ENCODE results near the gene SLC13A4. TPM values are rescaled to one million over a fixed set of nuclear protein-coding genes. Genes with fewer than 3 reads are reported as not detected.

The SLC13A4 gene
- total and polyA plus RNA-seq, 2 donors (not counting 1 experiment from before 2014, with no cell fraction given), result 0.32 to 0.50 TPM

DNA sequence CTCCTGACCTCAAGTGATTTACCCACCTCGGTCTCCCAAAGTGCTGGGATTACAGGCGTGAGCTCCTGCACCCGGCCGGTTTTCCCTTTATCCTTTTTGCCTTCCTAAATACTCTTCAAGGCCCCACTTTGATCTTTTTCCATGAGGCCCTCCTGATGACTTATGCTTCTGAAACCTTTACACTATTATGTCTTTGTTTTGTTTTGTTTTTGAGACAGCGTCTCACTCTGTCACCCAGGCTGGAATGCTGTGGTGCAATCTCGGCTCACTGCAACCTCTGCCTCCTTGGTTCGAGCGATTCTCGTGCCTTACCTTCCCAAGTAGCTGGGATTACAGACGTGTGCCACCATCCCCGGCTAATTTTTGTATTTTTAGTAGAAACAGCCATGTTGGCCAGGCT is 61.8 kb downstream of the SLC13A4 start:
- peak in 1 of 2 donors; percentile 49 for DNase-seq (ENCODE audit: low read depth in 2 of 2)
- Histone ChIP-seq H3K4me3 (replicated peaks in 1 of 4; ENCODE audit: control extremely low read depth in 1 of 4, insufficient read depth in 1 of 4, low read depth in 3 of 4, low read length in 4 of 4) (no peak overlapping the region), H4K20me1 (ENCODE audit: control insufficient read depth, extremely low read depth, insufficient read depth, low read length) (no peaks in the 10 kb centered on the region), H3K4me1 (ENCODE audit: control insufficient read depth, extremely low read depth, insufficient read depth, low read length) (peaks cover 5% of the 10 kb centered on the region), H3K79me2 (ENCODE audit: control insufficient read depth, insufficient read depth, low read length) (peaks cover 66% of the 10 kb centered on the region), H3K9me3 (ENCODE audit: control insufficient read depth, insufficient read depth, low read depth, low read length) (no peaks in the 10 kb centered on the region), H3K4me2 (ENCODE audit: extremely low read depth, insufficient read depth, low read length) (no peak overlapping the region), H3K27me3 (ENCODE audit: control insufficient read depth, insufficient read depth, low read length) (no peaks in the 10 kb centered on the region), H3K36me3 (ENCODE audit: control insufficient read depth, insufficient read depth, low read length) (no peaks in the 10 kb centered on the region), H3K27ac (ENCODE audit: insufficient read depth, low read length) (no peak overlapping the region), H3K9ac (ENCODE audit: insufficient read depth, low read length) (no peak overlapping the region), H2AFZ (ENCODE audit: low read length) (no peak overlapping the region)
- no peak for TF ChIP-seq EZH2 (IDR thresholded peaks at IDR 0.05; ENCODE audit: low read length, missing control alignments)
- no peak for TF ChIP-seq CTCF (conservative IDR thresholded peaks at IDR 0.05 in 1 of 2, IDR thresholded peaks at IDR 0.05 in 1 of 2; ENCODE audit: low read depth in 1 of 2, low read length in 2 of 2)

DNA sequence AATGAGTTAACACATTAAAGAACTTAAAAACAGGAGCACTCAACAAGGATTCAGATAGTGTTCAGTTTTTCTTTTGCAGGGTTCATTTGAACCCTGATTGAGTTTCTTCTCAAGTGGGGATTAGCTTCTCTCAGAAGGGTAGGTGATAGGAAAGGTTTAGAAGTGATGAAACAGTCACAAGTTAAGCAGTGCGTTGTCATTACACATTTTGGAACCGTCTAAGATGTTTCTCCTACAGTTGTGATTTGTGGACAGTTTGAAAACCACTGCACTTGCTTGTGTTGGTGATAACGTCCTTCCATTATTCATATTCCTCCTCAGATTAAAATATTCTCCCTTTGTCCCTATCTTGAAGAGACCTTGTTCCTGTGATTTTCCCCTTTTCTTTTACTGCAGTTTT is 62.9 kb downstream of the SLC13A4 start:
- H2AFZ ChIP-seq (ENCODE audit: low read length), result no peak overlapping the region
- no peaks in the 10 kb centered on the region for H3K36me3 ChIP-seq (ENCODE audit: control insufficient read depth, insufficient read depth, low read length)
- H3K9me3 ChIP-seq (ENCODE audit: control insufficient read depth, insufficient read depth, low read depth, low read length), result no peaks in the 10 kb centered on the region
- H3K79me2 ChIP-seq (ENCODE audit: control insufficient read depth, insufficient read depth, low read length), result peaks cover 59% of the 10 kb centered on the region
- no peak for TF ChIP-seq EZH2 (IDR thresholded peaks at IDR 0.05; ENCODE audit: low read length, missing control alignments)
- no peak for TF ChIP-seq CTCF (conservative IDR thresholded peaks at IDR 0.05 in 1 of 2, IDR thresholded peaks at IDR 0.05 in 1 of 2; ENCODE audit: low read depth in 1 of 2, low read length in 2 of 2)
- no peaks in the 10 kb centered on the region for H3K4me1 ChIP-seq (ENCODE audit: control insufficient read depth, extremely low read depth, insufficient read depth, low read length)
- DNase-seq (ENCODE audit: low read depth in 2 of 2), result no peak
- no peaks in the 10 kb centered on the region for H3K27me3 ChIP-seq (ENCODE audit: control insufficient read depth, insufficient read depth, low read length)
- no peak overlapping the region for H3K27ac ChIP-seq (ENCODE audit: insufficient read depth, low read length)
- peak overlapping the region in 1 of 4 experiments; percentile 7 for H3K4me3 ChIP-seq (replicated peaks in 1 of 4; ENCODE audit: control extremely low read depth in 1 of 4, insufficient read depth in 1 of 4, low read depth in 3 of 4, low read length in 4 of 4)
- H3K9ac ChIP-seq (ENCODE audit: insufficient read depth, low read length), result no peak overlapping the region
- no peak overlapping the region for H3K4me2 ChIP-seq (ENCODE audit: extremely low read depth, insufficient read depth, low read length)
- no peaks in the 10 kb centered on the region for H4K20me1 ChIP-seq (ENCODE audit: control insufficient read depth, extremely low read depth, insufficient read depth, low read length)

DNA sequence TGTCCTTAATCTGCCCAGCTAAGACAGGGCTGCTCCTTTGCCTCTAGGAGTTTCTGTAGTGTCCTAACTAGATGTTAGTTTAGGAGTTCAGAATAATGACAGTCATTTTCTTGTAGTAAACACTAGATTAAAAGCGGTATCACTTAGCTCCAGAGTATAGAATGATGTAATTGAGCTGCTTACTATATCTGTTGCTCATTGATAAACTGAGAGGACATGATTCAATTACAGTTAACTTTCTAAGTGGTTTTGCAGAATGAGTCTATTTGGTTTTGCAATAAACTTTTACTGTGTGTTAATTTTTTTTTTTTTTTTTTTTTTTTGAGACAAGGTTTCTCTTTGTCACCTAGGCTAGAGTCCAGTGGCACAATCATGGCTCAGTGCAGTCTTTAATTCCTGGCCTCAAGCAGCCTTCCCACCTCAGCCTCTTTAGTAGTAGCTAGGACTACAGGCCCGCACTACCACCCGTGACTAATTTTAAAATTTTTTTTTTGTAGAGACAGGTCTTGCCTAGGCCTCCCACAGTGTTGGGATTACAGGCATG is 63.9 kb downstream of the SLC13A4 start:
- TF ChIP-seq CTCF (conservative IDR thresholded peaks at IDR 0.05 in 1 of 2, IDR thresholded peaks at IDR 0.05 in 1 of 2; ENCODE audit: low read depth in 1 of 2, low read length in 2 of 2) (no peak), EZH2 (IDR thresholded peaks at IDR 0.05; ENCODE audit: low read length, missing control alignments) (no peak)
- Histone ChIP-seq H3K79me2 (ENCODE audit: control insufficient read depth, insufficient read depth, low read length) (peaks cover 53% of the 10 kb centered on the region), H3K27me3 (ENCODE audit: control insufficient read depth, insufficient read depth, low read length) (no peaks in the 10 kb centered on the region), H3K9me3 (ENCODE audit: control insufficient read depth, insufficient read depth, low read depth, low read length) (no peaks in the 10 kb centered on the region), H4K20me1 (ENCODE audit: control insufficient read depth, extremely low read depth, insufficient read depth, low read length) (no peaks in the 10 kb centered on the region), H3K9ac (ENCODE audit: insufficient read depth, low read length) (no peak overlapping the region), H3K4me2 (ENCODE audit: extremely low read depth, insufficient read depth, low read length) (peak overlapping the region; percentile 36), H3K36me3 (ENCODE audit: control insufficient read depth, insufficient read depth, low read length) (no peaks in the 10 kb centered on the region), H3K4me3 (replicated peaks in 1 of 4; ENCODE audit: control extremely low read depth in 1 of 4, insufficient read depth in 1 of 4, low read depth in 3 of 4, low read length in 4 of 4) (peak overlapping the region in 3 of 4 experiments; percentile 46 to 95 (median 77)), H2AFZ (ENCODE audit: low read length) (no peak overlapping the region), H3K4me1 (ENCODE audit: control insufficient read depth, extremely low read depth, insufficient read depth, low read length) (no peaks in the 10 kb centered on the region), H3K27ac (ENCODE audit: insufficient read depth, low read length) (peak overlapping the region; percentile 98)
- peak; percentile 47 to 54 for DNase-seq (ENCODE audit: low read depth in 2 of 2)

All from fibroblast of lung (primary cell).